T-helper 2 cell treated with Interferon-gamma antibody and Interleukin-4, amounts not matched to agents 5 μg/mL and 100 μg/mL, for 36 hours (primary cell): Measurements from ENCODE around the gene FARP1.

Experiments
- DNase-seq: peaks from one replicate; pipeline ENCODE4 v3.0.0; 2021; ENCODE audit warnings: low spot score
- H3K27ac Mint-ChIP-seq: one replicate; pipeline ENCODE4 v1.8.0; 2021; ENCODE audit warnings: mild to moderate bottlenecking, mixed read lengths
- H3K27me3 Mint-ChIP-seq: one replicate; pipeline ENCODE4 v1.8.0; 2021; ENCODE audit warnings: low read depth, mixed read lengths
- H3K36me3 Mint-ChIP-seq: one replicate; pipeline ENCODE4 v1.8.0; 2021; ENCODE audit warnings: low read depth, mixed read lengths
- H3K4me1 Mint-ChIP-seq: one replicate; pipeline ENCODE4 v1.8.0; 2021; ENCODE audit warnings: low read depth, mixed read lengths
- H3K4me3 Mint-ChIP-seq: one replicate; pipeline ENCODE4 v1.8.0; 2022; ENCODE audit warnings: mild to moderate bottlenecking, moderate library complexity, mixed read lengths
- H3K9me3 Mint-ChIP-seq: one replicate; pipeline ENCODE4 v1.8.0; 2021; ENCODE audit warnings: mixed read lengths

Gene FARP1

GRCh38 chr13:98299966-98300350 is 157.1 kb downstream of the FARP1 start:
- Mint-ChIP-seq H3K27ac (no peak overlapping the region), H3K36me3 (no peaks in the 10 kb centered on the region), H3K9me3 (no peaks in the 10 kb centered on the region), H3K4me3 (no peak overlapping the region), H3K27me3 (no peaks in the 10 kb centered on the region), H3K4me1 (no peaks in the 10 kb centered on the region)
- DNase-seq: no peak

GRCh38 chr13:98300956-98301641 is 158.2 kb downstream of the FARP1 start:
- no peak overlapping the region for H3K4me3 Mint-ChIP-seq
- DNase-seq: no peak
- H3K27ac Mint-ChIP-seq: no peak overlapping the region
- H3K27me3 Mint-ChIP-seq: no peaks in the 10 kb centered on the region
- H3K4me1 Mint-ChIP-seq: no peaks in the 10 kb centered on the region
- H3K9me3 Mint-ChIP-seq: no peaks in the 10 kb centered on the region
- H3K36me3 Mint-ChIP-seq: no peaks in the 10 kb centered on the region

- DNase-seq: no peak
- Mint-ChIP-seq H3K4me1 (no peaks in the 10 kb centered on the region), H3K27me3 (no peaks in the 10 kb centered on the region), H3K9me3 (no peaks in the 10 kb centered on the region), H3K4me3 (no peak overlapping the region), H3K27ac (no peak overlapping the region), H3K36me3 (no peaks in the 10 kb centered on the region)
Observed at GRCh38 chr13:98301721-98302120, 158.8 kb downstream of the FARP1 start.

- H3K27me3 Mint-ChIP-seq: no peaks in the 10 kb centered on the region
- H3K4me1 Mint-ChIP-seq: no peaks in the 10 kb centered on the region
- H3K4me3 Mint-ChIP-seq: no peak overlapping the region
- no peaks in the 10 kb centered on the region for H3K36me3 Mint-ChIP-seq
- DNase-seq: no peak
- no peak overlapping the region for H3K27ac Mint-ChIP-seq
- no peaks in the 10 kb centered on the region for H3K9me3 Mint-ChIP-seq
Observed at GRCh38 chr13:98303858-98304257, 161.0 kb downstream of the FARP1 start.

GRCh38 chr13:98305670-98306069 is 162.8 kb downstream of the FARP1 start:
- Mint-ChIP-seq H3K4me3 (no peak overlapping the region), H3K27me3 (no peaks in the 10 kb centered on the region), H3K36me3 (no peaks in the 10 kb centered on the region)

GRCh38 chr13:98307463-98308085 is 164.7 kb downstream of the FARP1 start:
- no peak for DNase-seq
- H3K4me1 Mint-ChIP-seq: no peaks in the 10 kb centered on the region
- no peak overlapping the region for H3K4me3 Mint-ChIP-seq
- no peaks in the 10 kb centered on the region for H3K36me3 Mint-ChIP-seq
- no peaks in the 10 kb centered on the region for H3K27me3 Mint-ChIP-seq
- H3K27ac Mint-ChIP-seq: no peak overlapping the region
- H3K9me3 Mint-ChIP-seq: no peaks in the 10 kb centered on the region

More at GRCh38 chr13:98305670-98306069, 162.8 kb downstream of the FARP1 start:
- H3K9me3 Mint-ChIP-seq: no peaks in the 10 kb centered on the region
- H3K27ac Mint-ChIP-seq: no peak overlapping the region
- no peak for DNase-seq
- H3K4me1 Mint-ChIP-seq: no peaks in the 10 kb centered on the region

GRCh38 chr13:98308086-98308911 is 165.4 kb downstream of the FARP1 start:
- Mint-ChIP-seq H3K4me1 (no peaks in the 10 kb centered on the region), H3K36me3 (no peaks in the 10 kb centered on the region), H3K27ac (no peak overlapping the region), H3K4me3 (no peak overlapping the region), H3K9me3 (no peaks in the 10 kb centered on the region), H3K27me3 (no peaks in the 10 kb centered on the region)
- no peak for DNase-seq

- Mint-ChIP-seq H3K36me3 (no peaks in the 10 kb centered on the region), H3K27ac (no peak overlapping the region), H3K4me1 (no peaks in the 10 kb centered on the region), H3K9me3 (no peaks in the 10 kb centered on the region), H3K4me3 (no peak overlapping the region), H3K27me3 (no peaks in the 10 kb centered on the region)
- DNase-seq: no peak
Observed at GRCh38 chr13:98309569-98310335, 166.9 kb downstream of the FARP1 start.

- H3K4me1 Mint-ChIP-seq: no peaks in the 10 kb centered on the region
- no peak overlapping the region for H3K27ac Mint-ChIP-seq
- no peaks in the 10 kb centered on the region for H3K36me3 Mint-ChIP-seq
- DNase-seq: no peak
- no peaks in the 10 kb centered on the region for H3K9me3 Mint-ChIP-seq
- no peak overlapping the region for H3K4me3 Mint-ChIP-seq
- H3K27me3 Mint-ChIP-seq: no peaks in the 10 kb centered on the region
Observed at GRCh38 chr13:98310485-98311199, 167.7 kb downstream of the FARP1 start.

GRCh38 chr13:98311200-98311548 is 168.3 kb downstream of the FARP1 start:
- H3K4me3 Mint-ChIP-seq: no peak overlapping the region
- no peaks in the 10 kb centered on the region for H3K36me3 Mint-ChIP-seq
- H3K9me3 Mint-ChIP-seq: no peaks in the 10 kb centered on the region
- H3K4me1 Mint-ChIP-seq: no peaks in the 10 kb centered on the region
- H3K27ac Mint-ChIP-seq: no peak overlapping the region
- no peak for DNase-seq
- no peaks in the 10 kb centered on the region for H3K27me3 Mint-ChIP-seq

GRCh38 chr13:98312606-98313005 is 169.7 kb downstream of the FARP1 start:
- Mint-ChIP-seq H3K36me3 (no peaks in the 10 kb centered on the region), H3K4me1 (no peaks in the 10 kb centered on the region), H3K27ac (no peak overlapping the region), H3K4me3 (no peak overlapping the region), H3K27me3 (no peaks in the 10 kb centered on the region), H3K9me3 (no peaks in the 10 kb centered on the region)
- no peak for DNase-seq

GRCh38 chr13:98313023-98313921 is 170.4 kb downstream of the FARP1 start:
- H3K4me1 Mint-ChIP-seq: no peaks in the 10 kb centered on the region
- no peaks in the 10 kb centered on the region for H3K27me3 Mint-ChIP-seq
- no peak overlapping the region for H3K27ac Mint-ChIP-seq
- no peak for DNase-seq
- H3K36me3 Mint-ChIP-seq: no peaks in the 10 kb centered on the region
- H3K4me3 Mint-ChIP-seq: no peak overlapping the region
- H3K9me3 Mint-ChIP-seq: no peaks in the 10 kb centered on the region

GRCh38 chr13:98313922-98314292 is 171.0 kb downstream of the FARP1 start:
- DNase-seq: no peak
- Mint-ChIP-seq H3K36me3 (no peaks in the 10 kb centered on the region), H3K4me3 (no peak overlapping the region), H3K4me1 (no peaks in the 10 kb centered on the region), H3K27me3 (no peaks in the 10 kb centered on the region), H3K9me3 (no peaks in the 10 kb centered on the region), H3K27ac (no peak overlapping the region)
